HTERT RPE-1 (cell line): ENCODE measurements around the gene RALY.

Experiments
- in situ Hi-C: fragments of 300-500 bp; cut with MboI; formaldehyde crosslinking; loops from 4 replicates; pipeline ENCODE4 v1.14.3; 2020; ENCODE audit warnings: low sequenced_read_pairs

The RALY gene

GRCh38 chr20:33985830-33986229 lies 7.9 kb upstream of the RALY start:
- in situ Hi-C loops, result no loop called here

GRCh38 chr20:33986560-33987216 lies 7.0 kb upstream of the RALY start:
- in situ Hi-C loops, result no loop called here

DNA sequence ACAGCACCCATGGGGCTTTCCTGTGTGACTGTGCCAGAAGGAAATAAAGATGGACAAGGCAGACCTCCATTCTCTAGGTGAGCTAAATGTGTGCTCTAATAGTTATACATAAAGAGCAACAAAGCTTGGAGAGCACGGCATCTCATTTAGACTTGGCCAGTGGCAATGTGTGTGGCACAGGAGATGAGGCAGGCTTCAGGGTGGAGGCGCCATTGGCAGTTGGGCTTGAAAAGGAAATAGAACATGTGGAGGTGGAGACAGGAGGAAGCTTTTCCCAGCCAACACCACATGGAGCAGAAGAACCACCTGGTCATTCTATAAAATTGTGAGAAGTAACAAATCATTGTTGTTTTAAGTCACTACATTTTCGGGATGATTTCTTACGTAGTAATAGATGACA lies 3.6 kb upstream of the RALY start:
- in situ Hi-C loops, result no loop called here

- in situ Hi-C loops, result no loop called here
These were observed 2.2 kb upstream of the RALY start for GRCh38 chr20:33991502-33991901.

- in situ Hi-C loops, result no loop called here
These were observed 1.4 kb upstream of the RALY start for GRCh38 chr20:33992145-33992922.

DNA sequence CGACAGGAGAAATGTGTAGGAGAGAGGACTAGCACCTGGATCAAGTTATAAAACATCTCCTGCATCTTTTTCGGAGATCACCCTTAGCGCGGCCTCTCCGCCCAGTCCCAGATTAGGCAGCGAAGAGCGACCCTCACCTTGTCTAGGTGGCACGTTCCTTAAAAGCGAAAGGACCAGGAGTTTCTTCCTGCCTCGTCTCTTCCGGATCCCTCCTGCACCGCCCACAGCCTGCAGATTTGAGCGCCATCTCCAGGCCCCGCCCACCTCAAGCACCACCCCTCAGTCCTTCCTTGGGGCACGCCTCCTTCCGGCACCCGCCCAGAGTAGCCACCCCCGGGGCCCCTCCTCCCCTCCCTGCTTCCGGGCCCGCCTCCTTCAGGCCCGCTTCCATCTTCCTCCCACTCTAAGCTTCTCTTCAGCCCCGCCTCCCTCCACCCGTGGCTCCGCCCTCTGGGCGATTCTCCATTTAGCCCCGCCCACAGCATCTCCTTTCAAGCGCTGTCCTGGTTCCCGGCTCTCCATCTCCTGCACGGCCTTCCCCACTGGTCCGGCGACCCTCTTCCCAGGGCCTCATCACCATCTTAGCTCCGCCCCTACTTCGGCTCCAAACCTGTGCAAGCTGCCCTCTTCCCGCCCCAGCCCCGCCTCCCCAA lies 662 bp upstream of the RALY start:
- in situ Hi-C loops, result no loop called here

DNA sequence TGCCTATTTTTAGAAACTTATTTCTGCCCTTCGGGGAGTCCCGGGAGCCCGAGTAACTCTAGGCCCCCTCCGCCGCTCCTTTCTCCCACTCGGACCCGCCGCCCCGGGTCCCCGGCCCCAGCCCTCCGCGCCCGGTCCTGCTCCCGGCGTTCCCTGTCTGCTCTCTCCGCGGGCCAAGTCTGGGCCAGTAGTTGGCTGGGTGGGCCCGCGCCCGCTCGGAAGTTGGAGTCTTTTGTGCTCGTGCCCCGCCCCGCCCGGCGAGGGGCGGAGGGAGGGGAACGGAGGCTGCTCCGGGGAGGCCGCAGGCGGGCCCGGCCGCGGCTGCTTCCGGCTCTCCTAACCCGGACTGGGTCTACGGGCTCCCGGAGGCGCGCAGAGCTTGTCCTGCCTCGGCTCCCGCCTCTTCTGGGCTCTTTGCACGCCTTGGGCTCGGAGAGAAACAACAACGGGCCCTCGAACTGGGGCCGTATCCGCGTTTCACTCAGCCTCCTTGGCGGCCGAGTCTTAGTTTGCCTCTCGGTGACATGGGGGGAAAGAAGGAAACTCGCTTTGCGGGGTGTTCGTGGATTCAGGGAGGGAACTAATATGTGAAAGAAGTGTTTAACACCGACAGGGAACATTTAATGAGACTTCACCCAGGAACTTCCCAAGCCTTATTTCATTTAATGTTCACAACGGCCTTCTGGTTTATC lies 657 bp downstream of the RALY start:
- in situ Hi-C loops, result no loop called here

- in situ Hi-C loops, result no loop called here
These were observed 1.5 kb downstream of the RALY start for GRCh38 chr20:33995053-33995831.

- in situ Hi-C loops, result no loop called here
These were observed 5.4 kb downstream of the RALY start for GRCh38 chr20:33999025-33999649.

DNA sequence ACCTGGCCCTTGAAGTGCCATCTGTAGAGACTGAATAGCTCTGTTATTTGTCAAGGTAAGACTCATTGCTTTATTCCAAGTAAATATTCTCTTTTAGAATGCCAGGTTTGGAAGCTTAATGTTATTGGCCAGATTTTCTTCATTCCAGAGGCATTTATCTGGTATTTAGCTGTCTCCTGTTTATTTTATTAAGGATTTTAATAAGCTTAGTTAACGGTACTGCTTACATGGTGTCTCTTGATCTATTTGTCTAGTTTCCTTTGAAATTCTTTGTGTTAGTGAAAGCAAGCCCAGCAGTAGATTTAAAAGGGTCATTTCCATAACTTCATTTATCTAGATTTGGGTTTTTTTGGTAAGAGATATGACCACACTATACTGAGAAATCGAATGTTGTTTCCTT lies 7.7 kb downstream of the RALY start:
- in situ Hi-C loops, result no loop called here

- in situ Hi-C loops, result no loop called here
These were observed 10.5 kb downstream of the RALY start for GRCh38 chr20:34004227-34004626.

GRCh38 chr20:34004790-34005457 lies 11.2 kb downstream of the RALY start:
- in situ Hi-C loops, result no loop called here

GRCh38 chr20:34006619-34007018 lies 12.9 kb downstream of the RALY start:
- in situ Hi-C loops, result no loop called here

DNA sequence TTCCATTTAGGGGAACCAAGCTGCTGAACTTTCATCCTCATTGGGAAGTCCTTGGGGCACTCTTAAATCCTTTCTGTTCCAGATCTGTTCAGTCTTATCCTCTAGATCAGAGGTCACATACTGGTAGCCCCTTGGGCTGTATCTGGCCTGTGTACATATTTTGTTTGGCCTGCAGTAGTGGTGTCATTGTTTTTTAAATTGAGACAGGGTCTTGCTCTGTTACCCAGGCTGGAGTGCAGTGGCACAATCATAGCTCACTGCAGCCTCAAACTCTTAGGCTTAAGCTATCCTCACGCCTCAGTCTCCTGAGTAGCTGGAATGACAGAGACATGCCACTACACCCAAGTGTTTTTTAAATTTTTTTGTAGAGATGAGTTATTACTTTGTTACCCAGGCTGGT lies 14.8 kb downstream of the RALY start:
- in situ Hi-C loops, result no loop called here

GRCh38 chr20:34010405-34010931 lies 16.8 kb downstream of the RALY start:
- in situ Hi-C loops, result no loop called here

GRCh38 chr20:34011275-34011674 lies 17.6 kb downstream of the RALY start:
- in situ Hi-C loops, result no loop called here

GRCh38 chr20:34012330-34012729 lies 18.6 kb downstream of the RALY start:
- in situ Hi-C loops, result no loop called here

DNA sequence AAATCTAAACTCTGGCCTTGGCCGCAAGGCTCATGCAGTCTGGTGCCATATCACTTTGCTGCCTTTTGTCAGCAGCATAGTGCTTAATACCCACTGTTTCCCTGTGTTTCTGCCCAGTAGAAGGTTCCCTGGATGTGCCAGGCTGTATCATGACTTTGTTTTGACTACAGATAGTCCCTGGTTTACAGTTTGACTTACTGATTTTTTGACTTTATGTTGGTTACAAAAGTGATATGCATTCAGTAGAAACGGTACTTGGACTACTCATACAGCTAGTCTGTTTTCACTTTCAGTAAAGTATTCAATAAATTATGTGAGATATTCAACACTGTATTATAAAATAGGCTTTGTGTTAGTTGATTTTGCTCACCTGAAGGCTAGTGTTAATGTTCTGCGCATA lies 19.0 kb downstream of the RALY start:
- in situ Hi-C loops, result no loop called here

- in situ Hi-C loops, result no loop called here
These were observed 19.8 kb downstream of the RALY start for GRCh38 chr20:34013554-34013953.
